Esophagus muscularis mucosa (tissue), 4 donors: ENCODE measurements around the gene TMEM170A. TPM values are rescaled to one million over a fixed set of nuclear protein-coding genes. Genes with fewer than 3 reads are reported as not detected.

Experiments
- DNase-seq: peaks from one replicate; pipeline ENCODE4 v3.0.0-alpha.2; 2017; ENCODE audit errors: extremely low spot score
- H3K27ac ChIP-seq, 4 donors: fragments of 200-600 bp; sonication (generic); replicated peaks in 1 of 4; 1 replicate in 3 of 4; 2 replicates in 1 of 4; pipeline ENCODE4 v1.5.1; 2016 to 2019; ENCODE audit warnings: mild to moderate bottlenecking in 1 of 4
- H3K27me3 ChIP-seq, 4 donors: fragments of 200-600 bp; sonication (generic); one replicate each; pipeline versions ENCODE4 v1.5.1 to v1.6.0; 2016 to 2019
- H3K36me3 ChIP-seq, 4 donors: fragments of 200-600 bp; sonication (generic); one replicate each; pipeline ENCODE4 v1.5.1; 2016 to 2019
- H3K4me1 ChIP-seq, 4 donors: fragments of 200-600 bp; sonication (generic); one replicate each; pipeline ENCODE4 v1.5.1; 2016 to 2019
- H3K4me3 ChIP-seq, 4 donors: fragments of 200-600 bp; sonication (generic); 1 replicate in 2 of 4; 2 replicates in 2 of 4; pipeline ENCODE4 v1.5.1; 2016 to 2019; ENCODE audit warnings: mild to moderate bottlenecking in 4 of 4, moderate library complexity in 1 of 4
- H3K9me3 ChIP-seq, 4 donors: fragments of 200-600 bp; sonication (generic); 1 replicate in 3 of 4; 2 replicates in 1 of 4; pipeline ENCODE4 v1.5.1; 2016 to 2019
- CTCF ChIP-seq, 3 experiments: fragments of 200-600 bp in 2 of 3; fragments of 450-650 bp in 1 of 3; sonication (generic) in 2 of 3; IDR thresholded peaks; one replicate each; pipeline ENCODE4 v1.5.1; 2017 to 2019; ENCODE audit warnings: antibody characterized with exemption in 3 of 3, mild to moderate bottlenecking in 2 of 3, moderate library complexity in 1 of 3
- EP300 ChIP-seq: sonication (generic); formaldehyde crosslinking; IDR thresholded peaks from one replicate; pipeline ENCODE4 v1.6.1; 2017; ENCODE audit warnings: antibody characterized with exemption
- POLR2A ChIP-seq: fragments of 450-650 bp; IDR thresholded peaks from one replicate; pipeline ENCODE4 v1.6.1; 2017; ENCODE audit warnings: antibody characterized with exemption, moderate library complexity, mild to moderate bottlenecking, low read depth
- POLR2AphosphoS5 ChIP-seq, 2 donors: sonication (generic); formaldehyde crosslinking; IDR thresholded peaks; one replicate each; pipeline ENCODE4 v1.6.1; 2017; ENCODE audit warnings: antibody characterized with exemption in 2 of 2
- WGBS: methylation state at CpG from one replicate; pipeline ENCODE4 v1.1.5; 2018; 5-methylcytosine and 5-hydroxymethylcytosine counted together
- intact Hi-C: fragments of 100-400 bp; cut with DNase I; formaldehyde crosslinking; loops from one replicate; pipeline ENCODE4 v1.15.1; 2023
- total RNA-seq, 4 donors: library from RNA; depleted of rRNA; stranded (reverse); fragments of >200 nt; gene quantifications; one replicate each; pipeline versions ENCODE4 v1.1.0 to v1.2.1, GENCODE V29; 2016

The TMEM170A gene
- total RNA-seq, 4 donors from 2014 or later, result 11.2 to 18.3 (median 14.9) TPM

- Histone ChIP-seq H3K36me3 (no peaks in the 10 kb centered on the region), H3K9me3 (no peaks in the 10 kb centered on the region), H3K4me1 (no peaks in the 10 kb centered on the region), H3K4me3 (no peak overlapping the region), H3K27me3 (no peaks in the 10 kb centered on the region), H3K27ac (no peak overlapping the region)
- WGBS, result 91% methylated on average over 9 of the region's 9 CpGs
- intact Hi-C loops, result no loop called here
- TF ChIP-seq EP300 (no peak), POLR2AphosphoS5 (IDR thresholded peaks at IDR 0.05) (no peak), POLR2A (no peak), CTCF (IDR thresholded peaks at IDR 0.05) (no peak)
- no peak for DNase-seq
Observed at GRCh38 chr16:75486014-75486675, 21.7 kb upstream of the TMEM170A start.

- Histone ChIP-seq H3K27me3 (no peaks in the 10 kb centered on the region), H3K36me3 (no peaks in the 10 kb centered on the region), H3K27ac (no peak overlapping the region), H3K4me1 (no peaks in the 10 kb centered on the region), H3K4me3 (no peak overlapping the region), H3K9me3 (no peaks in the 10 kb centered on the region)
- TF ChIP-seq CTCF (IDR thresholded peaks at IDR 0.05) (no peak), EP300 (no peak), POLR2A (no peak), POLR2AphosphoS5 (IDR thresholded peaks at IDR 0.05) (no peak)
- WGBS, result 93% methylated on average over 7 of the region's 7 CpGs
- intact Hi-C loops, result no loop called here
- DNase-seq, result no peak
Observed at GRCh38 chr16:75485230-75486013, 20.9 kb upstream of the TMEM170A start.

- no peak for DNase-seq
- intact Hi-C loops, result no loop called here
- WGBS, result 90% methylated on average over 2 of the region's 2 CpGs
- Histone ChIP-seq H3K4me3 (no peak overlapping the region), H3K27ac (no peak overlapping the region), H3K27me3 (no peaks in the 10 kb centered on the region), H3K4me1 (no peaks in the 10 kb centered on the region), H3K36me3 (no peaks in the 10 kb centered on the region), H3K9me3 (no peaks in the 10 kb centered on the region)
- TF ChIP-seq POLR2AphosphoS5 (IDR thresholded peaks at IDR 0.05) (no peak), CTCF (IDR thresholded peaks at IDR 0.05) (no peak), EP300 (no peak), POLR2A (no peak)
Observed at GRCh38 chr16:75483222-75483621, 18.7 kb upstream of the TMEM170A start.

- H3K4me3 ChIP-seq, result no peak overlapping the region
- intact Hi-C loops, result no loop called here
Observed at GRCh38 chr16:75482434-75483205, 18.1 kb upstream of the TMEM170A start.

More at GRCh38 chr16:75482434-75483205, 18.1 kb upstream of the TMEM170A start:
- 63% methylated on average over 4 of the region's 14 CpGs for WGBS
- H3K27ac ChIP-seq, result no peak overlapping the region
- DNase-seq, result no peak
- H3K36me3 ChIP-seq, result no peaks in the 10 kb centered on the region
- TF ChIP-seq POLR2AphosphoS5 (IDR thresholded peaks at IDR 0.05) (no peak), POLR2A (no peak), EP300 (no peak), CTCF (IDR thresholded peaks at IDR 0.05) (no peak)
- H3K27me3 ChIP-seq, result no peaks in the 10 kb centered on the region
- H3K4me1 ChIP-seq, result no peaks in the 10 kb centered on the region
- H3K9me3 ChIP-seq, result no peaks in the 10 kb centered on the region
